Measurements from ENCODE around the gene IGFL3.

The IGFL3 gene

GRCh38 chr19:46089432-46089831 lies 35.1 kb downstream of the IGFL3 start:
- TF ChIP-seq, protein P1, sequence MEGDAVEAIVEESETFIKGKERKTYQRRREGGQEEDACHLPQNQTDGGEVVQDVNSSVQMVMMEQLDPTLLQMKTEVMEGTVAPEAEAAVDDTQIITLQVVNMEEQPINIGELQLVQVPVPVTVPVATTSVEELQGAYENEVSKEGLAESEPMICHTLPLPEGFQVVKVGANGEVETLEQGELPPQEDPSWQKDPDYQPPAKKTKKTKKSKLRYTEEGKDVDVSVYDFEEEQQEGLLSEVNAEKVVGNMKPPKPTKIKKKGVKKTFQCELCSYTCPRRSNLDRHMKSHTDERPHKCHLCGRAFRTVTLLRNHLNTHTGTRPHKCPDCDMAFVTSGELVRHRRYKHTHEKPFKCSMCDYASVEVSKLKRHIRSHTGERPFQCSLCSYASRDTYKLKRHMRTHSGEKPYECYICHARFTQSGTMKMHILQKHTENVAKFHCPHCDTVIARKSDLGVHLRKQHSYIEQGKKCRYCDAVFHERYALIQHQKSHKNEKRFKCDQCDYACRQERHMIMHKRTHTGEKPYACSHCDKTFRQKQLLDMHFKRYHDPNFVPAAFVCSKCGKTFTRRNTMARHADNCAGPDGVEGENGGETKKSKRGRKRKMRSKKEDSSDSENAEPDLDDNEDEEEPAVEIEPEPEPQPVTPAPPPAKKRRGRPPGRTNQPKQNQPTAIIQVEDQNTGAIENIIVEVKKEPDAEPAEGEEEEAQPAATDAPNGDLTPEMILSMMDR (IDR thresholded peaks at IDR 0.05; ENCODE audit: low read depth, low read length), result no peak
- no peak overlapping the region for H3K4me3 ChIP-seq (replicated peaks in 1 of 2; ENCODE audit: low read depth in 2 of 2, low read length in 2 of 2)
- no peak for DNase-seq (ENCODE audit: low read depth in 2 of 2)

- DNase-seq (ENCODE audit: low read depth in 2 of 2), result no peak
- no peak overlapping the region for H3K4me3 ChIP-seq (replicated peaks in 1 of 2; ENCODE audit: low read depth in 2 of 2, low read length in 2 of 2)
- TF ChIP-seq, protein P1 (IDR thresholded peaks at IDR 0.05; ENCODE audit: low read depth, low read length), result no peak
These were observed 36.4 kb downstream of the IGFL3 start for GRCh38 chr19:46088101-46088500.

- TF ChIP-seq, protein P1 (IDR thresholded peaks at IDR 0.05; ENCODE audit: low read depth, low read length), result no peak
- DNase-seq (ENCODE audit: low read depth in 2 of 2), result no peak
- H3K4me3 ChIP-seq (replicated peaks in 1 of 2; ENCODE audit: low read depth in 2 of 2, low read length in 2 of 2), result no peak overlapping the region
These were observed 38.6 kb downstream of the IGFL3 start for GRCh38 chr19:46085888-46086287.

GRCh38 chr19:46082728-46083050 lies 41.8 kb downstream of the IGFL3 start:
- TF ChIP-seq, protein P1 (IDR thresholded peaks at IDR 0.05; ENCODE audit: low read depth, low read length), result no peak
- H3K4me3 ChIP-seq (replicated peaks in 1 of 2; ENCODE audit: low read depth in 2 of 2, low read length in 2 of 2), result no peak overlapping the region
- peak in 1 of 2 donors; percentile 73 for DNase-seq (ENCODE audit: low read depth in 2 of 2)

DNA sequence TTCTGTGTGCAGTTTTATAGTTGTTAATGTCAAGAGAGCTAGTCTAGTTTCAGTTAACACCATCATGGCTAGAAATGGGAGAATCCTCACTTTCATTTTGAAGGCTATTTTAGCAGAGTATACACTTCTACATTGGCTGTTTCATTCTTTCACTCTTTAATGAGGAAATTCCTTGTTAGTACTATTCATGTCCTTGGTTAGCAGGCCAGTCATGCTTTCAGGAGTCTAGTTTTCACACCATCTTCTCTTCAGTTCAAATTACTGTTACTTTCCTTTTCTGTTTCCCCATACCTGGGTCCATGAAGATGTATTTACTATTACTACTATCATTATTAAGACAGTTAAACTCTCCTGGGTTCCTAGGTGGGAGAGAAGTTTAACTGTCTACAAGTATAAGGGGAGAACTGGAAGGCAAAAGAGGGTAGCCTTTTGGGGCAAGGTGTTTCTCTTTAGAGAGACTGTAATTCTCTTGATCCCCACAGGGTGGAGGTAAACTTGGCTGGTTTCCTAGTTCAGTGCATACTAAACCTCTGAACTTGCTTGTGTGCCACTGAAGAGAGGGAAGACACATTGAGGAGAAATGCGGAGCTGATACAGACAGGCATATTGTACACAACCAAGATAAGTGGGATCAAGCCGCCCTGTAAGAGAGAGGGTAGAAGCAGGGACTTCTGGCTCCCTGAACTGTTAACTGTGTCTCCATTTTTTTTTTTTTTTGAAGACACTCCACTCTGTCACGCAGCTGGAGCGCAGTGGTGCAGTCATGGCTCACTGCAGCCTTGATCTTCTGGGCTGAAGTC lies 42.4 kb downstream of the IGFL3 start:
- TF ChIP-seq, protein P1 (IDR thresholded peaks at IDR 0.05; ENCODE audit: low read depth, low read length), result peak; percentile 64
- DNase-seq (ENCODE audit: low read depth in 2 of 2), result peak; percentile 79 to 83
- no peak overlapping the region for H3K4me3 ChIP-seq (replicated peaks in 1 of 2; ENCODE audit: low read depth in 2 of 2, low read length in 2 of 2)

DNA sequence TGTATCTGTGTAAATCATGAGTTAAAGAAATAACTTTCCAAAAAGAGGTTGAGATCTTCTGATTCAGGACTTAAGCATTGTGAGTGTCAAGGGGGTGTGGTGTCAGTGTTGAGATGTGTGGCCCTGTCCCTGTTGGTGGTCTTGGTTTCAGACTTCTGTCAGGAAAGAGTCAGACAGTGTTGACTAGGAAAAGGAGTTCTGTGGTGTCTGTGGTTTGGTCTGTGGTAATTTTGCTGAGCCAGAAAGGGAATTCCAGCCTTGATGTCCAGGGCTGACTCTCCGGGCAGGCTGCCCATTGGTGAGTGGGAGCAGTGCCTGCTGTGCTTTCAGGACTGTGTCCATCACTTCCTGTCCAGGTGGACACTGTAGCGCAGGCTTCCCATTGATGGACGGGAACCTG lies 43.9 kb downstream of the IGFL3 start:
- TF ChIP-seq, protein P1 (IDR thresholded peaks at IDR 0.05; ENCODE audit: low read depth, low read length), result no peak
- peak; percentile 79 to 93 for DNase-seq (ENCODE audit: low read depth in 2 of 2)
- no peak overlapping the region for H3K4me3 ChIP-seq (replicated peaks in 1 of 2; ENCODE audit: low read depth in 2 of 2, low read length in 2 of 2)

GRCh38 chr19:46079576-46079975 lies 44.9 kb downstream of the IGFL3 start:
- DNase-seq (ENCODE audit: low read depth in 2 of 2), result no peak
- no peak overlapping the region for H3K4me3 ChIP-seq (replicated peaks in 1 of 2; ENCODE audit: low read depth in 2 of 2, low read length in 2 of 2)
- TF ChIP-seq, protein P1 (IDR thresholded peaks at IDR 0.05; ENCODE audit: low read depth, low read length), result no peak
